WI38 (cell line): ENCODE results near the gene TMEM45B.
A peak's percentile ranks its signal among the peaks of the same experiment; 100 is the strongest.
"Not testable (repeated sequence)": the region's sequence is repeated elsewhere in the genome, so short reads cannot be mapped to it uniquely, and the experiment has no call there.

ENCODE experiments used
- H3K4me3 ChIP-seq: 2 replicates; pipeline ENCODE4 v1.5.1; 2011; ENCODE audit warnings: low read depth, mild to moderate bottlenecking, control low read depth, low read length
- CTCF ChIP-seq: IDR thresholded peaks from 2 replicates; pipeline ENCODE4 v1.5.1; 2012; ENCODE audit warnings: low read depth, mild to moderate bottlenecking, control low read depth, low read length

The TMEM45B gene

GRCh38 chr11:129815596-129816461 lies at the start of gene TMEM45B:
TMEM45B (plus strand) TSS chr11:129815848; CDS start chr11:129852483, 36,635 bp downstream.
- H3K4me3 ChIP-seq: no peak within 1 kb of the TSS
- no peak for TF ChIP-seq CTCF

- H3K4me3 ChIP-seq: no peak overlapping the region
- TF ChIP-seq CTCF: peak; percentile 50
Observed at GRCh38 chr11:129766898-129767604, 48.6 kb upstream of the TMEM45B start.

- H3K4me3 ChIP-seq: no peak overlapping the region
- no peak for TF ChIP-seq CTCF
Observed at GRCh38 chr11:129767827-129768226, 47.8 kb upstream of the TMEM45B start.

- no peak for TF ChIP-seq CTCF
- no peak overlapping the region for H3K4me3 ChIP-seq
Observed at GRCh38 chr11:129768356-129768755, 47.3 kb upstream of the TMEM45B start.

- TF ChIP-seq CTCF: no peak
- H3K4me3 ChIP-seq: no peak overlapping the region
Observed at GRCh38 chr11:129769059-129769458, 46.6 kb upstream of the TMEM45B start.

GRCh38 chr11:129770993-129771392 lies 44.7 kb upstream of the TMEM45B start:
- H3K4me3 ChIP-seq: no peak overlapping the region

GRCh38 chr11:129771456-129771855 lies 44.2 kb upstream of the TMEM45B start:
- H3K4me3 ChIP-seq: not testable (repeated sequence)

More at GRCh38 chr11:129770993-129771392, 44.7 kb upstream of the TMEM45B start:
- TF ChIP-seq CTCF: no peak
